Calu3 (cell line): Measurements from ENCODE around the gene KCNQ5. TPM values are rescaled to one million over a fixed set of nuclear protein-coding genes. Genes with fewer than 3 reads are reported as not detected.

Source experiments
- BruUV-seq: library from RNA; stranded (reverse); fragments of 400-500 nt; replicated peaks from 2 replicates; lab custom pipeline; 2021; lab: Mats Ljungman, UMichigan
- CTCF ChIA-PET: fragments of 300-600 bp; sonication (Branson Sonifier 250); formaldehyde crosslinking; loops from one replicate; lab custom pipeline; 2022; ENCODE audit warnings: antibody characterized with exemption; lab: Charles Lee
- DNase-seq: peaks from one replicate; pipeline ENCODE4 v3.0.0; 2022
- H3K27ac Mint-ChIP-seq: one replicate; pipeline ENCODE4 v1.8.0; 2022; ENCODE audit warnings: mixed read lengths; ENCODE audit not compliant: unreplicated experiment
- H3K27me3 Mint-ChIP-seq: one replicate; pipeline ENCODE4 v1.8.0; 2022; ENCODE audit warnings: mixed read lengths; ENCODE audit not compliant: unreplicated experiment
- H3K36me3 Mint-ChIP-seq: one replicate; pipeline ENCODE4 v1.8.0; 2022; ENCODE audit warnings: mild to moderate bottlenecking, moderate library complexity, mixed read lengths; ENCODE audit not compliant: insufficient read depth, unreplicated experiment
- H3K4me1 Mint-ChIP-seq: one replicate; pipeline ENCODE4 v1.8.0; 2022; ENCODE audit warnings: mild to moderate bottlenecking, low read depth, mixed read lengths; ENCODE audit not compliant: unreplicated experiment
- H3K4me3 Mint-ChIP-seq: one replicate; pipeline ENCODE4 v1.8.0; 2022; ENCODE audit warnings: mild to moderate bottlenecking, low read depth, moderate library complexity, mixed read lengths; ENCODE audit not compliant: unreplicated experiment
- H3K9me3 Mint-ChIP-seq: one replicate; pipeline ENCODE4 v1.8.0; 2022; ENCODE audit warnings: low read depth, mixed read lengths; ENCODE audit not compliant: unreplicated experiment
- CTCF ChIP-seq: fragments of 200-600 bp; IDR thresholded peaks from one replicate; pipeline ENCODE4 v1.8.0; 2022; ENCODE audit warnings: antibody characterized with exemption; ENCODE audit not compliant: unreplicated experiment
- intact Hi-C: fragments of 100-400 bp; cut with micrococcal nuclease; formaldehyde crosslinking; loops from one replicate; pipeline ENCODE4 v1.10.0; 2022; ENCODE audit not compliant: unreplicated experiment
- total RNA-seq: library from RNA; stranded (reverse); gene quantifications from 2 replicates; pipeline ENCODE4 v1.2.3, GENCODE V29; 2022

Gene KCNQ5
- total RNA-seq, 1 experiment from 2014 or later: not detected

GRCh38 chr6:72817208-72817607 lies 195.3 kb downstream of the KCNQ5 start:
- no TSS peak for BruUV-seq
- Mint-ChIP-seq H3K27me3 (no peaks in the 10 kb centered on the region), H3K4me1 (no peaks in the 10 kb centered on the region), H3K27ac (no peak overlapping the region), H3K36me3 (no peaks in the 10 kb centered on the region), H3K4me3 (no peak overlapping the region), H3K9me3 (no peaks in the 10 kb centered on the region)
- no peak for TF ChIP-seq CTCF
- intact Hi-C loops: no loop called here
- DNase-seq: no peak
- CTCF ChIA-PET: no interaction called here

GRCh38 chr6:72819609-72820008 lies 197.7 kb downstream of the KCNQ5 start:
- CTCF ChIA-PET: no interaction called here
- H3K27me3 Mint-ChIP-seq: no peaks in the 10 kb centered on the region
- H3K27ac Mint-ChIP-seq: no peak overlapping the region
- H3K4me1 Mint-ChIP-seq: no peaks in the 10 kb centered on the region
- no peaks in the 10 kb centered on the region for H3K36me3 Mint-ChIP-seq
- BruUV-seq: no TSS peak
- intact Hi-C loops: no loop called here
- no peaks in the 10 kb centered on the region for H3K9me3 Mint-ChIP-seq
- DNase-seq: no peak
- no peak overlapping the region for H3K4me3 Mint-ChIP-seq
- TF ChIP-seq CTCF: no peak

- CTCF ChIA-PET: no interaction called here
- no TSS peak for BruUV-seq
- Mint-ChIP-seq H3K4me3 (no peak overlapping the region), H3K4me1 (no peaks in the 10 kb centered on the region), H3K27me3 (no peaks in the 10 kb centered on the region), H3K36me3 (no peaks in the 10 kb centered on the region), H3K27ac (no peak overlapping the region), H3K9me3 (no peaks in the 10 kb centered on the region)
- no peak for TF ChIP-seq CTCF
- intact Hi-C loops: no loop called here
- no peak for DNase-seq
These were observed 198.3 kb downstream of the KCNQ5 start for GRCh38 chr6:72820153-72820552.

GRCh38 chr6:72820906-72821305 lies 199.0 kb downstream of the KCNQ5 start:
- no peaks in the 10 kb centered on the region for H3K4me1 Mint-ChIP-seq
- CTCF ChIA-PET: interaction anchor here (0.8 kb wide), 1 partner anchor 241 kb away, joined by 3 read pairs; no protein-coding TSS in a partner anchor
- BruUV-seq: no TSS peak
- H3K27ac Mint-ChIP-seq: no peak overlapping the region
- no peaks in the 10 kb centered on the region for H3K36me3 Mint-ChIP-seq
- H3K9me3 Mint-ChIP-seq: no peaks in the 10 kb centered on the region
- intact Hi-C loops: no loop called here
- H3K4me3 Mint-ChIP-seq: no peak overlapping the region
- no peak for DNase-seq
- H3K27me3 Mint-ChIP-seq: no peaks in the 10 kb centered on the region
- TF ChIP-seq CTCF: no peak
